GOT3 (cell line): ENCODE results near the gene UNC93B1.

ENCODE experiments used
- DNase-seq: peaks from one replicate; lab custom pipeline; 2025; ENCODE audit warnings: mixed read lengths; lab: John Stamatoyannopoulos, UW

The UNC93B1 gene, protein sequence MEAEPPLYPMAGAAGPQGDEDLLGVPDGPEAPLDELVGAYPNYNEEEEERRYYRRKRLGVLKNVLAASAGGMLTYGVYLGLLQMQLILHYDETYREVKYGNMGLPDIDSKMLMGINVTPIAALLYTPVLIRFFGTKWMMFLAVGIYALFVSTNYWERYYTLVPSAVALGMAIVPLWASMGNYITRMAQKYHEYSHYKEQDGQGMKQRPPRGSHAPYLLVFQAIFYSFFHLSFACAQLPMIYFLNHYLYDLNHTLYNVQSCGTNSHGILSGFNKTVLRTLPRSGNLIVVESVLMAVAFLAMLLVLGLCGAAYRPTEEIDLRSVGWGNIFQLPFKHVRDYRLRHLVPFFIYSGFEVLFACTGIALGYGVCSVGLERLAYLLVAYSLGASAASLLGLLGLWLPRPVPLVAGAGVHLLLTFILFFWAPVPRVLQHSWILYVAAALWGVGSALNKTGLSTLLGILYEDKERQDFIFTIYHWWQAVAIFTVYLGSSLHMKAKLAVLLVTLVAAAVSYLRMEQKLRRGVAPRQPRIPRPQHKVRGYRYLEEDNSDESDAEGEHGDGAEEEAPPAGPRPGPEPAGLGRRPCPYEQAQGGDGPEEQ

DNA sequence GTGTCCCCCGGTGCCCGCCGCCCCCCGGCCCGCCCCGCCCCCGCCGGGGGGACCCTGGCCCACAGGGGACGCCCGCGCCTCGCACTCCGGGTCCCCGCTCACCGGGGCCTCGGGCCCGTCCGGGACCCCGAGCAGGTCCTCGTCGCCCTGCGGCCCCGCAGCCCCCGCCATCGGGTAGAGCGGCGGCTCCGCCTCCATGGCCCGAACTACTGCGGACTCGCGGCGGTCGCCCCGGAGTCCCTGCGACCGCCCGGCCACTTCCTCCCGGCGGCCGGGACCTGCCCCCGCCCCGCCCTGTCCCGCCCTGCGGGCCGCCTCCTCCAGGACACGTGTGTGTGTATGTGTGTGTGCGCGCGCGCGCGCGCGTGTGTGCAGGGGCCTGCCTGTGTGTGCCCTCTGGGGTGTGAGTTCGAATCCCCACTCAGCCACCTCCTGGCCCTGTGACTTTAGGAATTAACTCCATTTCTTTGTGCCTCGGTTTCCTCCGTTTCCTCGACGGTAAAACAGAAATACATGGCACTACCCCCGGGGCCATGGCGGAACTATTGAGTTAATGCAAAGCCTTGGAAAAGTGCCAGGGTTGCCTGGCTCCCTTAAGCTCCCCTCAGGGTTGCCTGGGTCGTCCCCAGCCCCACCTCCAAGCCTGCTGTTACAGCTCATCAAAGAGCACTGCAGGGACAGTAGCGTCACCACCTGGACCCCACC is at the start of gene UNC93B1:
TSS of gene UNC93B1 (minus strand) at position 252 of the 705 bp plus-strand sequence. CDS start at position 198, 54 bp downstream.
- no peak for DNase-seq

DNA sequence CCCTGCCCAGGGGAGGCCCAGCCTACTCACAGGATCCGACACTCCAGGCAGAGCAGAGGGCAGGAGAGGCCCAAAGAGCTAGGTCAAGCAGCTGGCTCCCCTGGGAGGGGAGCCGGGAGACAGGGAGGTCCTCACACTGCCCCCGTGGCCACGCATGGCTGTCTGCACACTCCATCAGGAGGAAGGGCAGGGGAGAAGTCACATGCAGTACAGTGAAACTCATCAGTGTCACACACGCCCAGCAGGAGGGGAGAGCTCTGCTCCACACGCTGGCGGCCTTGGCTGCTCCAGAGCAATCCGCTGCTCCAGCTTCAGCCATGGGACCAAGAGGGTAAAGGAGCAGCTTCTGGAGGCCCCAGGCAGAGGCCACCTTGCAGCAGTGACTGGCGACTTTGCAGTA is 49.2 kb upstream of the UNC93B1 start:
- no peak for DNase-seq

DNA sequence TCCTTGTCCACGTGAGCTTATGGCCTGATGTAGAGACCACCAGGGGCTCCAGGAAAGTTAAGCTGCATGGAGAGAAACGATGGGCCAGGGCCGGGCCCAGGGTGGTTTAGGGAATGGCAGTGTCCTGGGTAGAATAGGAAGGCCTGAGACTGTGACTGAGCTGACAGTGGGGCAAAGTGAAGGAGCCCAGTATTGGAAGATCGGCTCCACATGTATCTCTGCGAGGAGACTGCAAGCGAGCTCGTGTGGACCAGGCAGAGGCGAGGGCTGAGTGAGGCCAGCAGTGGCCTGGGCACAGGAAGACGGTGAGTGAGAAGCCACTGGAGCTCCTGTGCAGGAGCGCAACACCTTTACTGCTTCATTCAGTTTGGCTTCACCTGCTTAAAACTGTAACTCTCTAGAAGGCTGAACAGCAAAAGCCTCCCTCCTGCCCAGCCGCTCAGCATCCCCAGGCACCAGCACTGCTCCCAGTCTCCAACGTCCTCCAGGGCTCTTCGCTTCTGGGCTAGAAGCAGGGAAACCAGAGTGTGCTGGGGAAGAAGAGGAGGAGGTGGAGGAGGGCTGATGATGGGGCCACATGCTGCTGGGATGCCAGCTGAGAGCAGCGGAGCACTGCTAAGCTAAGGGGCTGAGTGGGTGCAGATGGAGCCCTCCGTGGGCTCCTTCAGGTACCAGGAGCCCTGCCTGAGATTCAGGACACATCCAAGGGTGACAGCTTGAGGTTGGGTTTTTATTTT is 48.4 kb upstream of the UNC93B1 start:
- no peak for DNase-seq

DNA sequence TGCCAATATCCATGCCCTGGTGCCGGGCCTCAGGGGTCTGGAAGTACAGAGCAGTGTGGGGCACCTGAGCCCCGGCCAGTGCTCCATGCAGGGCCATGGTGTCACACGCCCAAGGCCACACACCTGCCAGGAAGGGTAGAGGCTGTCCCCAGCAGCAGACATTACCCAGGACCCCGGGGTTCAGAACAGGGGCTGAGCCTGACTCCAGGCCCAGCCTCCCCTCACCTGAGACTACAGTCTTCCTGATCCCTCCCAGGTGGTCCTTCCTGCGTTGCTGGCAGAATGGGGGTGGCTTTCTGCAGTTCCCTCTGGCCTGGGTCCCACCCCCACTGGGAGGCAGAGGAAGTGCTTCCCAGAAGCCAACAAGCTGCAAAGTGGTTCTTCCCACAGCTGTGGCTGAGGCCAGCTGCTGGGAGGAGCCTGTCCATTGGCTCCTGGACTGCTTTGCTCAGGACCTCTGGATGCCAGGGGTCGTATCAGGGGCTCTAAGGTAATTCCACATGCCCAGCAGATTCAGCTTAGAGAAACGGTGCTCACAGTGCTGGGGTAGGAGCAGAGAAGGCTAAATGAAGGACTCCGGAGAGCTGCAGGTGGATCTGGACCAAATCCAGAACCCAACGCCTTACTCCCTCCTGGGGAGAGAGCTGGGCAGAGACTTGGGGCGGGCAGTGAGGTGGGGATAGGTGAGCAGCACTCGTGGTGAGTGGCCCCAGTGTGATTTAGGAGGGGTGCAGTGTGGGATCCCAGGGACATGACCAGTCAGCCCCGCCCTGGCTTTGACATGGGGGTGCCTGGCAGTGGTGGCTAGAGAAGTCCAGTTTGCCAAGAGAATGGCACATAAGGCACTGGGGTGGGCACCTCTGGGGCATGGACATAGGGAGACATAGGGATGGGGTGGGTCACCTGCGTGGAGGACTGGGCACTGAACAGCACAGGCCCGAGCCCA is 47.6 kb upstream of the UNC93B1 start:
- DNase-seq, result no peak

DNA sequence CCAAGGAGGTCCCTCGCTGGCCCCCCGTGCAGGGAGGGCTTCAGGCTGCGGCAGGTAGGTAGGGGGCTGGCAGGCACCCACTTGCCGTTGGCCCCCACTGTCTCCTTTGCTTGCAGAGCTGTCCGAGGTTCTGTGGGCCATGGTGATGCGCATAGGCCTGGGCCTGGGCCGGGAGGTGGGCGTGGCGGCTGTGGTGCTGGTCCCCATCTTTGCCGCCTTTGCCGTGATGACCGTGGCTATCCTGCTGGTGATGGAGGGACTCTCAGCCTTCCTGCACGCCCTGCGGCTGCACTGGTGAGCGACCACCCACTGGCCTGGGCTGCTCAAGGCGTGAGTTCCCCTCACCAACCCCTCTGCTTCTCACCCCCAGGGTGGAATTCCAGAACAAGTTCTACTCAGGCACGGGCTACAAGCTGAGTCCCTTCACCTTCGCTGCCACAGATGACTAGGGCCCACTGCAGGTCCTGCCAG is 46.5 kb upstream of the UNC93B1 start:
- no peak for DNase-seq

DNA sequence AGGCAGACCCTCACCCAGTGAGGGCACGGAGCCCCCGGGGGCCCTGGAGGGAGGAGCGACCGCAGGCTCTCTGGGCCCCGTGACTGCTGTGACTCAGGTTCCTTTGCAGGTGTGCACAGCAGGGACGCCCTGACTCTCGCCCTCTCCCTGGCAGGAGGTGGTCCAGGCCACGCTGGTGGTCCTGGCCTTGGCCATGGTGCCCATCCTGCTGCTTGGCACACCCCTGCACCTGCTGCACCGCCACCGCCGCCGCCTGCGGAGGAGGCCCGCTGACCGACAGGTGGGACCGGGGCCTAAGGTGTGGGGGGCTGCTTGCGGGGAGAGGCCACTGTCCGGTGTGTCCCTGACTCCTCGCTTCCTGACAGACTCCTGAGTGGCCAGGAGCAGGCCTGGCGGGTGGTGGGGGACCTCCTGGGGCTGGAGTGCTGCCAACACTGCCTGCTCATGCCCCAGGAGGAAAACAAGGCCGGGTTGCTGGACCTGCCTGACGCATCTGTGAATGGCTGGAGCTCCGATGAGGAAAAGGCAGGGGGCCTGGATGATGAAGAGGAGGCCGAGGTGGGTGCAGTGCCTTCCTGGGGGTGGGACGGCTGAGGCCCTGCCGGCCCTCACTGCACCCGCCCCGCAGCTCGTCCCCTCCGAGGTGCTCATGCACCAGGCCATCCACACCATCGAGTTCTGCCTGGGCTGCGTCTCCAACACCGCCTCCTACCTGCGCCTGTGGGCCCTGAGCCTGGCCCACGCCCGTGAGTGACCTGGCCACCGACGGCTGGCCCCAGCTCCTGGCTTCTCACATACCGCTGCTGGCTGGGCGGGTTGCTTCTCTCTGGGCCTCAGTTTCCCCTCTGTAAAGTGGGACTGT is 45.8 kb upstream of the UNC93B1 start:
- no peak for DNase-seq

DNA sequence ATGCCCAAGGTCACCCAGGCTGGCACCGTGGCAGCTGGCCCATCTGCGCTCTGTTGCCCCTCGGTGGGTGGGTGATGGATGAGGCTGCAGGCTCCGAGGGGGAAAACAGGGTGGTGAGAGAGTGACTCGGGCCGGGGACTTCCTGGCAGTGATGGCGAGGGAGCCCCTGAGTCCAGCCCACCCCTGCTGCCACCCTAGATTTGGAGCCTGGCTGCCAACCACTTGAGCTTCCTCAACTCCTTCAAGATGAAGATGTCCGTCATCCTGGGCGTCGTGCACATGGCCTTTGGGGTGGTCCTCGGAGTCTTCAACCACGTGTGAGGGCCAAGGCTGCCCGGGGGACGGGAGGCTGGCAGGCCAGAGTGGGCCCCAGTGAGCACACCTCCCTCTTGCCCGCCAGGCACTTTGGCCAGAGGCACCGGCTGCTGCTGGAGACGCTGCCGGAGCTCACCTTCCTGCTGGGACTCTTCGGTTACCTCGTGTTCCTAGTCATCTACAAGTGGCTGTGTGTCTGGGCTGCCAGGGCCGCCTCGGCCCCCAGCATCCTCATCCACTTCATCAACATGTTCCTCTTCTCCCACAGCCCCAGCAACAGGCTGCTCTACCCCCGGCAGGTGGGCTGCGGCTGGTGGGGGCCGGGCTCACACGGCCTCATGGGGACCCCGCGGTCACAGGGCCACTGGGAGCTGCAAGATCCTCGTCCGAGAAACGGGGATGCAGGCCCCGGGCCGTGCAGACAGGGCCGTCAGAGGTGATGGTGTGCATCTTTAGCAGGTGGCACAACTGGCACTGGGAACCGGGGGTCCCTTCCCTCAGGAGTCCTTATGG is 45.0 kb upstream of the UNC93B1 start:
- DNase-seq, result no peak

DNA sequence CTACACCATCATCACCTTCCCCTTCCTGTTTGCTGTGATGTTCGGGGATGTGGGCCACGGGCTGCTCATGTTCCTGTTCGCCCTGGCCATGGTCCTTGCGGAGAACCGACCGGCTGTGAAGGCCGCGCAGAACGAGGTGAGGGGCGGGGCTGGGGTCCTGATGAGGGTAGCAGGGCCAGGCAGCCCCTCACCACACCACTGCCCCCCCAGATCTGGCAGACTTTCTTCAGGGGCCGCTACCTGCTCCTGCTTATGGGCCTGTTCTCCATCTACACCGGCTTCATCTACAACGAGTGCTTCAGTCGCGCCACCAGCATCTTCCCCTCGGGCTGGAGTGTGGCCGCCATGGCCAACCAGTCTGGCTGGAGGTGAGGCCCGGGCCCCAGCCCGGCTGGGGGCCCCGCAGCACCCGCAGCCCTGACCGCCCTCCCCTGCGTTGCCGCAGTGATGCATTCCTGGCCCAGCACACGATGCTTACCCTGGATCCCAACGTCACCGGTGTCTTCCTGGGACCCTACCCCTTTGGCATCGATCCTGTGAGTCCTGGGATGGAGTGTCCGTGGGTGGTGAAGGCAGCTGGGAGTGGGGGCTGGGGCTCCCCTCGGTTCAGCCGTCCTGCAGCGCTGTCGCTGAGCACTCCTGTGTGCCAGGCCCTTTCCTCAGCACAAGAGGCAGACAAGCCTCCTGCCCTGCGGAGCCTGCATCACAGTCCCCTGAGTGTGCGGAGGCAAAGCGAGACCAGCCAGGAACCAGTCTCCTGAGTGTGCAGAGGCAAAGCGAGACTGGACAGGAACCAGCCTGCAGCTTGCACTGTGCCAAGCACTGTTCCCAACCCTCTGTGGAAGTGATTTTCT is 43.8 kb upstream of the UNC93B1 start:
- no peak for DNase-seq

DNA sequence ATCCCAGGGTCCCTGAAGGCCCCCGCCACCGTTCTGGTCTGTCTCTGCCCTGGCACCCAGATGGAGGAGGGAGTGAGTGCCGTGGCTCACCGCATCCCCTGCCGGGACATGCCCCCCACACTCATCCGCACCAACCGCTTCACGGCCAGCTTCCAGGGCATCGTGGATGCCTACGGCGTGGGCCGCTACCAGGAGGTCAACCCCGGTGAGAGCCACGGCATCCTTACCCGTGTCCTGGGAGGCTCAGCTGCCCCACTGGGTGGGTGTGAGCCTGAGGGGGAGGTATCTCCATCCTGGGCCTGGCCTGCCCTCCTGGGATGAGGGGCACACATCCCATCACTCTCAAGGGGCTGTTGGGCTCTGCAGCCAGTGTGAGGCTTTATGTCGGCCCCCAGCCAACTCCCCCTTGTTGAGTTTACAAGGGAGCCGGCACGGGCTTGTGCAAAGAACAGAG is 41.0 kb upstream of the UNC93B1 start:
- DNase-seq, result no peak

DNA sequence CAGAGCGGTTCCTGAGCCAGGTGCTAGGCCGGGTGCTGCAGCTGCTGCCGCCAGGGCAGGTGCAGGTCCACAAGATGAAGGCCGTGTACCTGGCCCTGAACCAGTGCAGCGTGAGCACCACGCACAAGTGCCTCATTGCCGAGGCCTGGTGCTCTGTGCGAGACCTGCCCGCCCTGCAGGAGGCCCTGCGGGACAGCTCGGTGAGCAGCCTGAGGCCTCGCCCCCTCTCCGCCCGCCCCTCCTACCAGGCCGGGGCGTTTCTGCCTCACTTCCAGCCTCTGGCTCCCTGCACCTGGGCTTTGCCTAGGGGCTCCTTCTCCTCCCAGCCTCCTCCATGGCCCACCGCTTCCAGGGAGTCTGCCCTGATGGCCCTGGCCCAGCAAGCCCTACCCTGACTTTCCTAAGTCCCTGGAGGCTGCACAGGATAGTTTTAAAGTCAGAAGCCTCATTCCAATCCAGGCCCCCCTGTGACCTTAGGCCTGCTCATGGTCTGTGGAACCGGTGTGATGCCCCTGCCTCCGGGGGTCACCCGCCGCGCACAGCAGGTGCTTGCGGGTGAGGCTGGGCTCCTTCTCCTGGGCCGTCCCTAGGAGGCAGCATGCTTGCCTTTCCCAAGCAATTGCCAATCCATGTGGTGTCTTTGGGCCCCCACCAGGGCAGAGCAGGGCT is 40.4 kb upstream of the UNC93B1 start:
- no peak for DNase-seq

DNA sequence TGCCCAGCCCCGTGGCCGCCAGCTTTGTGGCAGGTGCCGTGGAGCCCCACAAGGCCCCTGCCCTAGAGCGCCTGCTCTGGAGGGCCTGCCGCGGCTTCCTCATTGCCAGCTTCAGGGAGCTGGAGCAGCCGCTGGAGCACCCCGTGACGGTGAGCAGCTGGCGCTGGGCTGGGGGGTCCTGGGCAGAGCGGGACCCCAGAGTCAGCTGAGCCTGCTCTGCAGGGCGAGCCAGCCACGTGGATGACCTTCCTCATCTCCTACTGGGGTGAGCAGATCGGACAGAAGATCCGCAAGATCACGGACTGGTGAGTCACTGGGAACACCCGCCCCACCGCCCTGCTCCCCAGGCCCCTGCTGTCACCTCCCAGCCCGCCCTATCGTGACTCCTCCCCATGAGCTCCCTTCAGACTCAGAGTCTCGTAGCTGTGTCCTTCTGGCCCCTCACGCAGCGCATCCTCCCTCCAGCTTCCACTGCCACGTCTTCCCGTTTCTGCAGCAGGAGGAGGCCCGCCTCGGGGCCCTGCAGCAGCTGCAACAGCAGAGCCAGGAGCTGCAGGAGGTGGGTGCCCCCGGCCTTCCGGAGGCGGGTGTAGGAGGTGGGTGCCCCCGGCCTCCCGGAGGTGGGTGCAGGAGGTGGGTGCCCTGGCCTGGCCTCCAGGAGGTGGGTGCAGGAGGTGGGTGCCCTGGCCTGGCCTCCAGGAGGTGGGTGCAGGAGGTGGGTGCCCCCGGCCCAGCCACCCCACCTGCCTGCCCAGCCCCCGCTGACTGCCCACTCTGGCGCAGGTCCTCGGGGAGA is 39.6 kb upstream of the UNC93B1 start:
- DNase-seq, result no peak

DNA sequence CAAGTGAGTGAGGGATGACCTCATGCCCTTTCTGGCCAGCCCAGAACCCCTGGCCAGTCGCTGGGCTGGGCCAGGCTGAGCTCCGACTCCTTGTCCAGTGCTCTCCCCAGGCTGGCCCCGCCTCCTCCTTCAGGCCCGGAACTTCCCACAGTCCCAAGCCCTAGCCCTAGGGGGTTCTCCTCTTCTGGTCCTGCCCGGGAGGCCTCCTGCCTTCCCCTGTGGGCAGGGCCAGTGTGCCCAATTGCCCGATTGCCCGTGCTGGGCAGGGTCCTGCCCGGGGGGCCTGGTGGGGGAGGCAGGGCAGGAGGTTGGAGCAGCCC is 39.1 kb upstream of the UNC93B1 start:
- no peak for DNase-seq

DNA sequence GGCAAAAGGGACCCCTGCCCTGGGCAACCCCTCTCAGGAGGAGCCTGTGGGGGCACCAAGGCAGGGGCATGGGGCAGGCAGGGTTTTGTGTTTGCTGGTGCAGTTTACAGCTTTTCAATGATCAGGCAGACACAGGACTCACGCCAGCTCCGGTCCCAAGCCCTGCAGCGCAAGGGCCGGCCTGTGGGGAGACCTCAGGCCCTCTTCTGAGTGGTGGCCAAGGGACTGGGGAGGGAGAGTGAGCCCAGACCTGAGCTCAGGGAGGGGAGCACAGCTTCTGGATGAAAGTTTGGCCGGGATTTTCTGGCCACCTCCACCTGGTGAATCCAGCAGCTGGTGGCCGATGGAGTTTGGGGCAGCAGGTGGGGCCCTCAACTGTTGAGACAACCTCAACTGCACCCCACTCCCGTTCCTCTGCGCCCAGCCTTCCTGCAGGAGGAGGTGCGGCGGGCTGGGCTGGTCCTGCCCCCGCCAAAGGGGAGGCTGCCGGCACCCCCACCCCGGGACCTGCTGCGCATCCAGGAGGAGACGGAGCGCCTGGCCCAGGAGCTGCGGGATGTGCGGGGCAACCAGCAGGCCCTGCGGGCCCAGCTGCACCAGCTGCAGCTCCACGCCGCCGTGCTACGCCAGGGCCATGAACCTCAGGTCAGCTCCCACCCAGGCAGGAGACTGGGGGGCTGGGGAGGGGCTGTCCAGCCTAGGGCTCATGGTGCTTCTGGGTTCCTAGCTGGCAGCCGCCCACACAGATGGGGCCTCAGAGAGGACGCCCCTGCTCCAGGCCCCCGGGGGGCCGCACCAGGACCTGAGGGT is 38.5 kb upstream of the UNC93B1 start:
- no peak for DNase-seq

DNA sequence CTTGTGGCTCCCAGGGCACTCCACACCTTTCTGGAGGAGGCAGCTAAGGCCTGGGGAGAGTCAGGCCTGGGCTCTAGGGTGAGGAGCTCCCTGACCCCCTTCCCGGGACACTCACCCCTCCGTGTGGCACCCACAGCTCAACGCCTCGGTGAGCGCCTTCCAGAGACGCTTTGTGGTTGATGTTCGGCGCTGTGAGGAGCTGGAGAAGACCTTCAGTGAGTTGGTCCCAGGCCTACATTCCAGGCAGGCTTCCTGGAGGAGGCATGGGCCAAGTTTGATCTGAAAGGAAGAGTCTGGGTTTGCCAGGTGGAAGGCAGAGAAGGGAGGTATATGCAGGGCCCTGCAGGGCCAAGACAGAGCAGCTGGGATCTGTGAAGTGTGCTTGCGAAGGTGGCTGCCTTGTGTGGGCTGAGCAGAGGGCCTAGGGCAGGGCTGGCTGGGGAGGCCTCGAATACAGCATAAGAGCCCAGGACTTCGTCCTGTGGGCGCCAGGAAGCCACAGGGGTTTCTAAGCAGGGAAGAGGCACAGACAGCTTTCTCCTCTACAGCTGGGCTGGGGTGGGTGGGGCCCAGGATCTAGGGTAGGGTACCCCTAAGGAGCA is 37.8 kb upstream of the UNC93B1 start:
- no peak for DNase-seq

DNA sequence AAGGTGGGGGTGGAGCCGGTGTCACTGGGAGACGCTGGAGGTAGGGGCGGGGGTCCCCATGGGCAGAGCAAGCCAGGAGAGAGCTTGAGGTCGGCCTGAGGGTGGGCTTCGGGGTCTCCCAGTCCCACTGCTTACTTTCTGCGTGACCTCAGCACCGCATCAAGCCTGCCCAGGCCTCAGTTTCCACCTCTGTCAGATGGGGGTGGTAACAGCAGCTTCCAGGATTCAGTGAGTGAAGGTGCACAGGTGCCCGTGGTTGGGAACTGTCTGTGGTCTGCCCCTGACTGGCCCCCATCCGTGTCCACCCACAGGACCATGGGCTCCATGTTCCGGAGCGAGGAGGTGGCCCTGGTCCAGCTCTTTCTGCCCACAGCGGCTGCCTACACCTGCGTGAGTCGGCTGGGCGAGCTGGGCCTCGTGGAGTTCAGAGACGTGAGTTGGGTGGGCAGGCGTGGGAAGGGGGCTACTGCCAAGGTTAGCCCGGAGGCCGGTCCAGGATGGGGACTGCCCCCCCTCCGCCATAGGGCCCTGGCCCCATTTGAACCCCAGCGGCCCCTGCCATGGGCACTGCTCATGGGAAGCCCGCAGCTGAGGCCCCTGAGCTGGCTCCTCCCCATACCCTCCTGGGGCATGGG is 37.2 kb upstream of the UNC93B1 start:
- DNase-seq, result no peak
